ENCODE results near the gene ASPN.
A peak's percentile ranks its signal among the peaks of the same experiment; 100 is the strongest.

The ASPN gene

DNA sequence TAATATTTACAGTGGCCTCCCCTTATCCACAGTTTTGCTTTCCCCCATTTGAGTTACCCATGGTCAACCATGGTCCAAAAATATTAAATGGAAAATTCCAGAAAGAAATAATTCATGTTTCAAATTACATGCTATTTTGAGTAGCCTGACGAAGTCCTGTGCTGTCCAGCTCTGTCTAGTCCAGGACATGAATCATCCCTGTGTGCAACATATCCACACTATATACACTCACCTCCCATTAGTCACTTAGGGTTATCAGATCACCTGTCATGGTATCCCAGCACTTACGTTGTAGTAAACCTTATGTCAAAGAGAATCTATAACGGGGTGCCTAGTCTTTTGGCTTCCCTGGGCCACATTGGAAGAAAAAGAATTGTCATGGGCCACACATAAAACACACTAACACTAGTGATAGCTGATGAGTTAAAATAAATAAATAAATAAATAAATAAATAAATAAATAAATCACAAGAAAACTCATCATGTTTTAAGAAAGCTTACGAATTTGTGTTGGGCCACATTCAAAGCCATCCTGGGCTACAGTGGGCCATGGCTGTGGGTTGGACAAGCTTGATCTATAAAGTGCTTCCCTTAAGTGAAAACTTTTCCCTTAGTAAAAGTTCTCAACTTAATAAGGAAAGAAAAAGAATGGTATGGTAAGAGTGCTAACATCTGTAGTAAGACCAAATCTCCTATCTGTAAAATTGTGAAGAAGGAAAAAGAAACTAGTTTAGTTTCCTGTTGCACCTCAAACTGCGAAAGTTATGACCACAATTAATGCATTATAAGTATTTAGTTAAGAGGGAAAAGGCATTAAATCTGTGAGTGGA is 42.2 kb downstream of the ASPN start (continued):
- TF ChIP-seq, protein P1, sequence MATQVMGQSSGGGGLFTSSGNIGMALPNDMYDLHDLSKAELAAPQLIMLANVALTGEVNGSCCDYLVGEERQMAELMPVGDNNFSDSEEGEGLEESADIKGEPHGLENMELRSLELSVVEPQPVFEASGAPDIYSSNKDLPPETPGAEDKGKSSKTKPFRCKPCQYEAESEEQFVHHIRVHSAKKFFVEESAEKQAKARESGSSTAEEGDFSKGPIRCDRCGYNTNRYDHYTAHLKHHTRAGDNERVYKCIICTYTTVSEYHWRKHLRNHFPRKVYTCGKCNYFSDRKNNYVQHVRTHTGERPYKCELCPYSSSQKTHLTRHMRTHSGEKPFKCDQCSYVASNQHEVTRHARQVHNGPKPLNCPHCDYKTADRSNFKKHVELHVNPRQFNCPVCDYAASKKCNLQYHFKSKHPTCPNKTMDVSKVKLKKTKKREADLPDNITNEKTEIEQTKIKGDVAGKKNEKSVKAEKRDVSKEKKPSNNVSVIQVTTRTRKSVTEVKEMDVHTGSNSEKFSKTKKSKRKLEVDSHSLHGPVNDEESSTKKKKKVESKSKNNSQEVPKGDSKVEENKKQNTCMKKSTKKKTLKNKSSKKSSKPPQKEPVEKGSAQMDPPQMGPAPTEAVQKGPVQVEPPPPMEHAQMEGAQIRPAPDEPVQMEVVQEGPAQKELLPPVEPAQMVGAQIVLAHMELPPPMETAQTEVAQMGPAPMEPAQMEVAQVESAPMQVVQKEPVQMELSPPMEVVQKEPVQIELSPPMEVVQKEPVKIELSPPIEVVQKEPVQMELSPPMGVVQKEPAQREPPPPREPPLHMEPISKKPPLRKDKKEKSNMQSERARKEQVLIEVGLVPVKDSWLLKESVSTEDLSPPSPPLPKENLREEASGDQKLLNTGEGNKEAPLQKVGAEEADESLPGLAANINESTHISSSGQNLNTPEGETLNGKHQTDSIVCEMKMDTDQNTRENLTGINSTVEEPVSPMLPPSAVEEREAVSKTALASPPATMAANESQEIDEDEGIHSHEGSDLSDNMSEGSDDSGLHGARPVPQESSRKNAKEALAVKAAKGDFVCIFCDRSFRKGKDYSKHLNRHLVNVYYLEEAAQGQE (tag by site-specific recombination; IDR thresholded peaks at IDR 0.05), result peak; percentile 49; the same call in 1 of the 2 replicates
- TF ChIP-seq ZNF202 (tag by site-specific recombination; IDR thresholded peaks at IDR 0.05; ENCODE audit: borderline replicate concordance) (0 out of 2 replicates have a peak, but pooled peaks have one; percentile 39), GLI2 (tag by site-specific recombination; IDR thresholded peaks at IDR 0.05; ENCODE audit: borderline replicate concordance, low read depth) (peak; percentile 12; the same call in 1 of the 2 replicates), ZBTB21 (tag by site-specific recombination; IDR thresholded peaks at IDR 0.05) (0 out of 2 replicates have a peak, but pooled peaks have one; percentile 27), ZNF169 (tag by site-specific recombination; IDR thresholded peaks at IDR 0.05) (no peak), ZNF426 (tag by site-specific recombination; IDR thresholded peaks at IDR 0.05) (peak; percentile 81), ZFP37 (tag by site-specific recombination; IDR thresholded peaks at IDR 0.05) (no peak), ZNF555 (tag by site-specific recombination; conservative IDR thresholded peaks at IDR 0.05) (peak; percentile 76), ZNF140 (tag by site-specific recombination; IDR thresholded peaks at IDR 0.05) (peak; percentile 72; the same call in 1 of the 2 replicates), KLF7 (tag by site-specific recombination; IDR thresholded peaks at IDR 0.05; ENCODE audit: borderline replicate concordance) (no peak), ZNF341 (tag by site-specific recombination; IDR thresholded peaks at IDR 0.05; ENCODE audit: low read depth) (peak; percentile 13; the same call in 1 of the 2 replicates), ZNF394 (tag by site-specific recombination; IDR thresholded peaks at IDR 0.05; ENCODE audit: borderline replicate concordance) (peak; percentile 89; the same call in 1 of the 2 replicates), ZBTB8A (tag by site-specific recombination; IDR thresholded peaks at IDR 0.05) (peak; percentile 68; the same call in 1 of the 2 replicates), ZNF433 (tag by site-specific recombination; IDR thresholded peaks at IDR 0.05; ENCODE audit: low read depth) (peak; percentile 56; the same call in 1 of the 2 replicates), ZNF24 (tag by site-specific recombination; IDR thresholded peaks at IDR 0.05) (no peak), ZNF133 (tag by site-specific recombination; IDR thresholded peaks at IDR 0.05) (no peak), ZNF654 (tag by site-specific recombination; IDR thresholded peaks at IDR 0.05; ENCODE audit: low read depth) (peak; percentile 45), ZNF791 (tag by site-specific recombination; IDR thresholded peaks at IDR 0.05) (0 out of 2 replicates have a peak, but pooled peaks have one; percentile 58), ZNF19 (tag by site-specific recombination; IDR thresholded peaks at IDR 0.05; ENCODE audit: low read depth) (0 out of 2 replicates have a peak, but pooled peaks have one; percentile 68), ZNF558 (tag by site-specific recombination; IDR thresholded peaks at IDR 0.05) (0 out of 2 replicates have a peak, but pooled peaks have one; percentile 53)
- TF ChIP-seq, protein P2, sequence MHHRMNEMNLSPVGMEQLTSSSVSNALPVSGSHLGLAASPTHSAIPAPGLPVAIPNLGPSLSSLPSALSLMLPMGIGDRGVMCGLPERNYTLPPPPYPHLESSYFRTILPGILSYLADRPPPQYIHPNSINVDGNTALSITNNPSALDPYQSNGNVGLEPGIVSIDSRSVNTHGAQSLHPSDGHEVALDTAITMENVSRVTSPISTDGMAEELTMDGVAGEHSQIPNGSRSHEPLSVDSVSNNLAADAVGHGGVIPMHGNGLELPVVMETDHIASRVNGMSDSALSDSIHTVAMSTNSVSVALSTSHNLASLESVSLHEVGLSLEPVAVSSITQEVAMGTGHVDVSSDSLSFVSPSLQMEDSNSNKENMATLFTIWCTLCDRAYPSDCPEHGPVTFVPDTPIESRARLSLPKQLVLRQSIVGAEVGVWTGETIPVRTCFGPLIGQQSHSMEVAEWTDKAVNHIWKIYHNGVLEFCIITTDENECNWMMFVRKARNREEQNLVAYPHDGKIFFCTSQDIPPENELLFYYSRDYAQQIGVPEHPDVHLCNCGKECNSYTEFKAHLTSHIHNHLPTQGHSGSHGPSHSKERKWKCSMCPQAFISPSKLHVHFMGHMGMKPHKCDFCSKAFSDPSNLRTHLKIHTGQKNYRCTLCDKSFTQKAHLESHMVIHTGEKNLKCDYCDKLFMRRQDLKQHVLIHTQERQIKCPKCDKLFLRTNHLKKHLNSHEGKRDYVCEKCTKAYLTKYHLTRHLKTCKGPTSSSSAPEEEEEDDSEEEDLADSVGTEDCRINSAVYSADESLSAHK (tag by site-specific recombination; IDR thresholded peaks at IDR 0.05), result no peak
- TF ChIP-seq, protein P3, sequence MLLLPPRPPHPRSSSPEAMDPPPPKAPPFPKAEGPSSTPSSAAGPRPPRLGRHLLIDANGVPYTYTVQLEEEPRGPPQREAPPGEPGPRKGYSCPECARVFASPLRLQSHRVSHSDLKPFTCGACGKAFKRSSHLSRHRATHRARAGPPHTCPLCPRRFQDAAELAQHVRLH (tag by site-specific recombination; IDR thresholded peaks at IDR 0.05), result 0 out of 2 replicates have a peak, but pooled peaks have one; percentile 21
- TF ChIP-seq, protein P4, sequence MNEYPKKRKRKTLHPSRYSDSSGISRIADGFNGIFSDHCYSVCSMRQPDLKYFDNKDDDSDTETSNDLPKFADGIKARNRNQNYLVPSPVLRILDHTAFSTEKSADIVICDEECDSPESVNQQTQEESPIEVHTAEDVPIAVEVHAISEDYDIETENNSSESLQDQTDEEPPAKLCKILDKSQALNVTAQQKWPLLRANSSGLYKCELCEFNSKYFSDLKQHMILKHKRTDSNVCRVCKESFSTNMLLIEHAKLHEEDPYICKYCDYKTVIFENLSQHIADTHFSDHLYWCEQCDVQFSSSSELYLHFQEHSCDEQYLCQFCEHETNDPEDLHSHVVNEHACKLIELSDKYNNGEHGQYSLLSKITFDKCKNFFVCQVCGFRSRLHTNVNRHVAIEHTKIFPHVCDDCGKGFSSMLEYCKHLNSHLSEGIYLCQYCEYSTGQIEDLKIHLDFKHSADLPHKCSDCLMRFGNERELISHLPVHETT (tag by site-specific recombination; IDR thresholded peaks at IDR 0.05), result 0 out of 2 replicates have a peak, but pooled peaks have one; percentile 45
- TF ChIP-seq, protein P5, sequence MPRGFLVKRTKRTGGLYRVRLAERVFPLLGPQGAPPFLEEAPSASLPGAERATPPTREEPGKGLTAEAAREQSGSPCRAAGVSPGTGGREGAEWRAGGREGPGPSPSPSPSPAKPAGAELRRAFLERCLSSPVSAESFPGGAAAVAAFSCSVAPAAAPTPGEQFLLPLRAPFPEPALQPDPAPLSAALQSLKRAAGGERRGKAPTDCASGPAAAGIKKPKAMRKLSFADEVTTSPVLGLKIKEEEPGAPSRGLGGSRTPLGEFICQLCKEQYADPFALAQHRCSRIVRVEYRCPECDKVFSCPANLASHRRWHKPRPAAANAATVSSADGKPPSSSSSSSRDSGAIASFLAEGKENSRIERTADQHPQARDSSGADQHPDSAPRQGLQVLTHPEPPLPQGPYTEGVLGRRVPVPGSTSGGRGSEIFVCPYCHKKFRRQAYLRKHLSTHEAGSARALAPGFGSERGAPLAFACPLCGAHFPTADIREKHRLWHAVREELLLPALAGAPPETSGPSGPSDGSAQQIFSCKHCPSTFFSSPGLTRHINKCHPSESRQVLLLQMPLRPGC (tag by site-specific recombination; IDR thresholded peaks at IDR 0.05), result no peak
- TF ChIP-seq, protein P6, sequence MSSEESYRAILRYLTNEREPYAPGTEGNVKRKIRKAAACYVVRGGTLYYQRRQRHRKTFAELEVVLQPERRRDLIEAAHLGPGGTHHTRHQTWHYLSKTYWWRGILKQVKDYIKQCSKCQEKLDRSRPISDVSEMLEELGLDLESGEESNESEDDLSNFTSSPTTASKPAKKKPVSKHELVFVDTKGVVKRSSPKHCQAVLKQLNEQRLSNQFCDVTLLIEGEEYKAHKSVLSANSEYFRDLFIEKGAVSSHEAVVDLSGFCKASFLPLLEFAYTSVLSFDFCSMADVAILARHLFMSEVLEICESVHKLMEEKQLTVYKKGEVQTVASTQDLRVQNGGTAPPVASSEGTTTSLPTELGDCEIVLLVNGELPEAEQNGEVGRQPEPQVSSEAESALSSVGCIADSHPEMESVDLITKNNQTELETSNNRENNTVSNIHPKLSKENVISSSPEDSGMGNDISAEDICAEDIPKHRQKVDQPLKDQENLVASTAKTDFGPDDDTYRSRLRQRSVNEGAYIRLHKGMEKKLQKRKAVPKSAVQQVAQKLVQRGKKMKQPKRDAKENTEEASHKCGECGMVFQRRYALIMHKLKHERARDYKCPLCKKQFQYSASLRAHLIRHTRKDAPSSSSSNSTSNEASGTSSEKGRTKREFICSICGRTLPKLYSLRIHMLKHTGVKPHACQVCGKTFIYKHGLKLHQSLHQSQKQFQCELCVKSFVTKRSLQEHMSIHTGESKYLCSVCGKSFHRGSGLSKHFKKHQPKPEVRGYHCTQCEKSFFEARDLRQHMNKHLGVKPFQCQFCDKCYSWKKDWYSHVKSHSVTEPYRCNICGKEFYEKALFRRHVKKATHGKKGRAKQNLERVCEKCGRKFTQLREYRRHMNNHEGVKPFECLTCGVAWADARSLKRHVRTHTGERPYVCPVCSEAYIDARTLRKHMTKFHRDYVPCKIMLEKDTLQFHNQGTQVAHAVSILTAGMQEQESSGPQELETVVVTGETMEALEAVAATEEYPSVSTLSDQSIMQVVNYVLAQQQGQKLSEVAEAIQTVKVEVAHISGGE (tag by site-specific recombination; conservative IDR thresholded peaks at IDR 0.05; ENCODE audit: low read depth), result peak; percentile 70
